Measurements from ENCODE around the gene ASCC1.

Gene ASCC1

DNA sequence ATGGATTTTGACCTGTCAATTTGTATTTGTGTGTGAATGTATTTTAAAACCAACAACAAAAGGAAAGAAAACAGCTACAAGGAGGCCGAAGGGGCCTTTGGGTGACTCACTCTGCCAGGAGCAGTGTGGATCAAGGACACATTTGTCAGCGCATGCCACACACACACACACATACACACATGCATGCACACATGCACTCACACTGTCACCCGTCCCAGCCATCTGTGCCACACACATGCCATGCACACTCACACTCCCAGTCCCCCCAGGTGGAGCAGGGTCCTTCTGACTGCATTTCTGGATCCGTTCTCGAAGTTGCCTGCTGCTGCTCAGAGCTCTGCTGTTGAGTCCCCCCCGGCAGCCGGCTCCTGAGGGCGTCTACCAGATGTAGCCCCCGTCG is 153.7 kb downstream of the ASCC1 start:
- H3K36me3 ChIP-seq (ENCODE audit: control insufficient read depth in 2 of 2, insufficient read depth in 2 of 2, low read length in 2 of 2): no peaks in the 10 kb centered on the region
- no peak overlapping the region for H3K4me3 ChIP-seq (ENCODE audit: low read length in 2 of 2)
- H3K27me3 ChIP-seq (ENCODE audit: control insufficient read depth in 1 of 2, insufficient read depth in 2 of 2, low read length in 2 of 2): no peaks in the 10 kb centered on the region
- no peaks in the 10 kb centered on the region for H3K9me3 ChIP-seq (ENCODE audit: control insufficient read depth in 2 of 2, low read length in 2 of 2)
- no peak overlapping the region for H3K9ac ChIP-seq (ENCODE audit: low read length in 2 of 2)
- peaks cover under 1% of the 10 kb centered on the region for H3K4me1 ChIP-seq (ENCODE audit: control insufficient read depth, insufficient read depth, low read length)
- no peak overlapping the region for H3K27ac ChIP-seq (ENCODE audit: low read length)

DNA sequence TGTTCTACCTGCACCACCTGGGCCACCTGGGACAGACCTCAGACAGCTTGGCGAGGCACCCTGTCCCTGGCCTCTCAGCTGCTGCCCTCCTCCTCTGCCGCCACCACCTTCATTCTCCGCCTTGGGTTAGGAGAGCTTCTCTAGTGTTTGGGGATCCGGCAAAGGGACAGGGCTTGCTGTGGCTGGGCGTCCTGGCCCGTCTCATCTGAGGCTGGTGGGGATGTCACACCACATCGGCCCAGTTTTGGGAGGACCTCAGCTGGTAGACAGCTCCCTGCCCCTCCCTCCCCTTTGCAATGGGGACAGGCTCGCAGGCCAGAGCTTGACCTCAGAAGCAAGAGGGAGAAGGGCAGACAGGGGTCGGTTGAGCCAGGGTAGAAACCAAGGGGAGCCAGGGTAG is 154.1 kb downstream of the ASCC1 start:
- Histone ChIP-seq H3K27ac (ENCODE audit: low read length) (no peak overlapping the region), H3K36me3 (ENCODE audit: control insufficient read depth in 2 of 2, insufficient read depth in 2 of 2, low read length in 2 of 2) (no peaks in the 10 kb centered on the region), H3K4me3 (ENCODE audit: low read length in 2 of 2) (no peak overlapping the region), H3K27me3 (ENCODE audit: control insufficient read depth in 1 of 2, insufficient read depth in 2 of 2, low read length in 2 of 2) (no peaks in the 10 kb centered on the region), H3K9me3 (ENCODE audit: control insufficient read depth in 2 of 2, low read length in 2 of 2) (no peaks in the 10 kb centered on the region), H3K4me1 (ENCODE audit: control insufficient read depth, insufficient read depth, low read length) (no peaks in the 10 kb centered on the region), H3K9ac (ENCODE audit: low read length in 2 of 2) (no peak overlapping the region)

DNA sequence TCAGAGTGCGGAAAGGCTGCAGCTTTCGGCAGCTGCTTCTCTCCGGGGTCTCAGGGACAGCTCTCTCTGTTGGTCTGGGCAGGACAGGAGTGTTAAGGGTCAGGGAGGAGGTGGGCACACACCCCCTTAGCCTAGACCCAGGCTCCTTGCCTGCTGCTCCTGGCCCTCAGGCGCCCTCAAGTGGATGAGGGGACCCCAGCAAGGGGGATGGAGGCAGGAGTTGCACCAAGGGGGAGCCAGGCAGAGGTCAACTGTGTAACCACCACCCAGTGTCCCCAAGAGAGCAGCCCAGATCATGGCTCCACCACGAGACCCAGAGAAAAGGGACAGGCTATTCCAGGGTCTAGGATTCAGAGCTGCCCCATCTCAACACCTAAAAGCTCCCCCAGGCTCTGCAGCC is 154.6 kb downstream of the ASCC1 start:
- Histone ChIP-seq H3K27me3 (ENCODE audit: control insufficient read depth in 1 of 2, insufficient read depth in 2 of 2, low read length in 2 of 2) (no peaks in the 10 kb centered on the region), H3K27ac (ENCODE audit: low read length) (no peak overlapping the region), H3K9ac (ENCODE audit: low read length in 2 of 2) (no peak overlapping the region), H3K4me3 (ENCODE audit: low read length in 2 of 2) (no peak overlapping the region), H3K36me3 (ENCODE audit: control insufficient read depth in 2 of 2, insufficient read depth in 2 of 2, low read length in 2 of 2) (no peaks in the 10 kb centered on the region), H3K4me1 (ENCODE audit: control insufficient read depth, insufficient read depth, low read length) (no peaks in the 10 kb centered on the region), H3K9me3 (ENCODE audit: control insufficient read depth in 2 of 2, low read length in 2 of 2) (no peaks in the 10 kb centered on the region)

DNA sequence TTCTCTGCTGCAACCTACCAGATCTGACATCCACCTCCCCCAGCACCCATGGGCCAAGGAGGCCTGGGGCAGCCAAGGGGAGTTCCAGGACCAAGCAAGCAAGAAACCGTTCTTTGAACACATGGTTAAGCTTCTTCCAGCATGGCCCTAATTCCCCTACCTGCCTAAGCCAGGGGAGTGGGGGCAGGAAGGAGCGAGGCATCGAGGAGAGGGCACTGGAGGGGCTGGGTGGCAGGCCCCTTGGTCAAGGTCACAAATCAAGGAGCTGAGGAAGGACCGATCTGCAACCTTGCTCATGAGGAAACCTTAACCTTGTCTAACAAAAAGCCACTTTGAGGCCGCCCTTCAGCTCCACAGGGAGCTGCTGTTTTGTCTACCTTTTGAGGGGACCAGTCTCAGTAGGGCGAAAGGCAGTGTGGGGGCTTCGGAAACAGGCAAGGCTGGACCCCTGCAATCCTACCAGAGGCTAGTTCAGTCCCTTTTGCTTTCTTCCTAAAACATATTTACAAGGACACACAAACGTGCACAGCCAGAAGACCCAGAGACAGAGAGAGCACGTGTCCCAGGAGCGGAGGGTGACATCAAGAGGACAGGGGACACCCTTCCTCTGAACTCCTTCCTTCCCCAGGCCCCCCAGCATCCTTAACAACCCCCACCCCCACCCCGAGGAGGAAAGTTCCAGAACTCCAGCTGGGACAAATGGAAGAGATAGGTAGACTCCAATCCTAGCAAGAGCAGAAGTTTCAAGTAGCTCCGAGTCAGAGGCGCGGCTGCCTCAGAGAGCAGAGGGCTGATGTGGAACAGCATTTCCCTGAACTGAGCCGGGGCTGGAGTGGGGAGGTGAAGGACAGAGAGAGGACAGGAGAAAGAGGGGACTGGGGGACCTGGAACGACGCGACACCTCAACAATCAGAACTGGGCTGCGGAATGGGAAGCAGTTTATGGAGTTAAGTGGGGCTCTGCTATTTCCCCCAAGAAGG is 155.9 kb downstream of the ASCC1 start:
- H3K4me3 ChIP-seq (ENCODE audit: low read length in 2 of 2): no peak overlapping the region
- no peak overlapping the region for H3K27ac ChIP-seq (ENCODE audit: low read length)
- no peaks in the 10 kb centered on the region for H3K36me3 ChIP-seq (ENCODE audit: control insufficient read depth in 2 of 2, insufficient read depth in 2 of 2, low read length in 2 of 2)
- no peak overlapping the region for H3K9ac ChIP-seq (ENCODE audit: low read length in 2 of 2)
- H3K27me3 ChIP-seq (ENCODE audit: control insufficient read depth in 1 of 2, insufficient read depth in 2 of 2, low read length in 2 of 2): no peaks in the 10 kb centered on the region
- no peaks in the 10 kb centered on the region for H3K4me1 ChIP-seq (ENCODE audit: control insufficient read depth, insufficient read depth, low read length)
- H3K9me3 ChIP-seq (ENCODE audit: control insufficient read depth in 2 of 2, low read length in 2 of 2): no peaks in the 10 kb centered on the region

DNA sequence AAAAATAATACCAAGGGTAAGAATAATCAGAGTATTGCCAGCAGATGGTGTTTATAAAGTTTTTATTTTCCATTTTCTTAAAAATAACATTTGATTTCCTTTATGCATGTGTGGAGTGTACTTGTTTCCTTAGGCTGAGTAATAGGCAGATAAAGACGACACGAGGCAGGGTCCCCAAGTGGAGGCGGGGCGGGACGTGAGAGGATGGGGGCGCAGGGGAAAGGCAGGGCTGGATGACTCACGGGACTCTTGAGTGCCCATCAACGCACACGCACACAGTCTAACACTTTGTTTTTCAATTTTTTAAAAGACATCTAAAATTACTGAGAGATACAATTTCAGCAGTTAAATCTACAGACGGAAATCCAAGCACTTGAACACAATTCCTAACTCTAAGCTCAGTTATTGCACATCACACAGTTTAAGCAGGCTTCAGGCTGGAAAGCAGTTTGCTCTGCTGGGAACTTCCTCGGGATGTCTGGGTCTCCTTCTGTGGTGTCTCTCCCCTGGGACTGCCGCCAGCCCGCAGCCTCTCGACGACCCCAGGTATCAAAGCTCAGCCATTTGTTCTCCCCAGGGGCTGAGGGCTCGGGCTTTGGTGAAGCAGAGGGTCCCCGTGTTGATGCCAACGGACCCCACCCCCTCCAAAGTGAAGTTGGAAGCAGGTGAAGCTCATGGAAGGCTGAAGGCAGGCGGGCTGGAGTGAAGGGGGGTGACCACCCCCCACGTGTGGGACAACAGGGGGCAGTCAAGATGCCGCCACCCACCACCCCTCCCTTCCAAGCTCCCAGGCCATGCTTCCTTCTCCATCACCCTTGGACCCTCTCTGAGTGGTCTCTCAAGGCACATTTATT is 156.9 kb downstream of the ASCC1 start:
- Histone ChIP-seq H3K9ac (ENCODE audit: low read length in 2 of 2) (no peak overlapping the region), H3K9me3 (ENCODE audit: control insufficient read depth in 2 of 2, low read length in 2 of 2) (no peaks in the 10 kb centered on the region), H3K4me1 (ENCODE audit: control insufficient read depth, insufficient read depth, low read length) (no peaks in the 10 kb centered on the region), H3K36me3 (ENCODE audit: control insufficient read depth in 2 of 2, insufficient read depth in 2 of 2, low read length in 2 of 2) (no peaks in the 10 kb centered on the region), H3K27me3 (ENCODE audit: control insufficient read depth in 1 of 2, insufficient read depth in 2 of 2, low read length in 2 of 2) (no peaks in the 10 kb centered on the region), H3K27ac (ENCODE audit: low read length) (no peak overlapping the region), H3K4me3 (ENCODE audit: low read length in 2 of 2) (no peak overlapping the region)

DNA sequence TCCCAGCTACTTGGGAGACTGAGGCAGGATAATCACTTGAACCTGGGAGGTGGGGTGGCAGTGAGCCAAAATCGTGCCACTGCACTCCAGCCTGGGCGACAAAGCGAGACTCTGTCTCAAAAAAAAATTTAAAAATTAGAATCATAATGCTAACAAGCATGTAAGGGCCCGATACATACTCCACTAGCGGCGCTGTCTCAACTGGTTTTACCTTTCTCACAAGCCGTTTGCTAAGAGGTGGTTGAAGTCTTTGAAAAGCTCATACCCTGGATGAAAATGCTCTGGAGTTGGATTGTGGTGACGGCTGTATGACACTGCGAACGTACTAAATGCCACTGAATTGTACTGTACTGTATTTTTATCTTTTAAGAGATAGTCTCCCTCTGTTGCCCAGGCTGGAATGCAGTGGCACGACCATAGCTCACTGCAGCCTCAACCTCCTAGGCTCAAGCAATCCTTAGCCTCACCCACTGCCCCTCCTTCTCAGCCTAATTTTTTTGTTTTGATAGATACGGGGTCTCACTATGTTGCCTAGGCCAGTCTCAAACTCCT is 157.7 kb downstream of the ASCC1 start:
- no peaks in the 10 kb centered on the region for H3K27me3 ChIP-seq (ENCODE audit: control insufficient read depth in 1 of 2, insufficient read depth in 2 of 2, low read length in 2 of 2)
- H3K27ac ChIP-seq (ENCODE audit: low read length): no peak overlapping the region
- H3K9me3 ChIP-seq (ENCODE audit: control insufficient read depth in 2 of 2, low read length in 2 of 2): no peaks in the 10 kb centered on the region
- H3K4me1 ChIP-seq (ENCODE audit: control insufficient read depth, insufficient read depth, low read length): no peaks in the 10 kb centered on the region
- no peaks in the 10 kb centered on the region for H3K36me3 ChIP-seq (ENCODE audit: control insufficient read depth in 2 of 2, insufficient read depth in 2 of 2, low read length in 2 of 2)
- no peak overlapping the region for H3K4me3 ChIP-seq (ENCODE audit: low read length in 2 of 2)
- H3K9ac ChIP-seq (ENCODE audit: low read length in 2 of 2): no peak overlapping the region

DNA sequence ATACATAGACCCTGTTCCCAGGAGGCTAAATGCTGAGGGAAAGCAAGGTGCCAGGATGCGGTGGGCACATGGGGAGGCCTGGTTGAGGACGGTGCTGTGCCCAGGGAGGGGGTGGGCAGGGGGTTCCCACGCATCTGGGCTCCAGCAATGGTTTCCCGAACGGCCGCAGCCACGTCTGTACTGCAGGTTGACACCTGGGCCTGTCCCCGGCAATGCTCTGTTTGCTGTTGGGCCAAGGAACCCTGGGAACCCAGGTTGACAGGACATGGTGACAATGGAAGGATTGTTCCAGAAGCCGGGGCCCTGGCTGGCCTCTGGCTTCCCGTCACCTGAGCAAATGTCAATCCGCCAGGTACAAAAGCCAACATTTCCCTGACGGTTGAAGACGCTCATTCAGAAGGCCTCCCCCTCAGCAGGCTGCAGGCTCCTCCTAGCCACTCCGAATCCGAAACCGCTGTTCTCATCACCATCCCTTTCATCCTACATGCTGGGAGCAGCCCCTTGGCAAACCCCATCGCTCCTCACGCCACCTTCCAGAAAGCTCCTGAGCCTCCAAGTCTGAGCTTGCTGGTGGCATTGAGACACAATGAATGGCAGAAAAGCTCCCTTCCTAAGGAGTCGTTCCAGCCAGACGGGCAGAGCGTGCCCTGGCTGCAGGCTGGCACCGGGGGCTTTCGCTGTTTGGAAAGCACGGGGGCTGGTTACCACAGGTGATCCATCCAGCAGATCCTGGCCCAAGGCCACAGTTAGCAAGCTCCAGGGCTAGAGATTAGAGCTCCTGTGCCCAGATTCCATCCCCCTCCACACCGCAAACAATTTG is 158.9 kb downstream of the ASCC1 start:
- no peaks in the 10 kb centered on the region for H3K9me3 ChIP-seq (ENCODE audit: control insufficient read depth in 2 of 2, low read length in 2 of 2)
- no peaks in the 10 kb centered on the region for H3K27me3 ChIP-seq (ENCODE audit: control insufficient read depth in 1 of 2, insufficient read depth in 2 of 2, low read length in 2 of 2)
- no peaks in the 10 kb centered on the region for H3K4me1 ChIP-seq (ENCODE audit: control insufficient read depth, insufficient read depth, low read length)
- H3K36me3 ChIP-seq (ENCODE audit: control insufficient read depth in 2 of 2, insufficient read depth in 2 of 2, low read length in 2 of 2): no peaks in the 10 kb centered on the region
- H3K9ac ChIP-seq (ENCODE audit: low read length in 2 of 2): no peak overlapping the region
- no peak overlapping the region for H3K27ac ChIP-seq (ENCODE audit: low read length)
- H3K4me3 ChIP-seq (ENCODE audit: low read length in 2 of 2): no peak overlapping the region

DNA sequence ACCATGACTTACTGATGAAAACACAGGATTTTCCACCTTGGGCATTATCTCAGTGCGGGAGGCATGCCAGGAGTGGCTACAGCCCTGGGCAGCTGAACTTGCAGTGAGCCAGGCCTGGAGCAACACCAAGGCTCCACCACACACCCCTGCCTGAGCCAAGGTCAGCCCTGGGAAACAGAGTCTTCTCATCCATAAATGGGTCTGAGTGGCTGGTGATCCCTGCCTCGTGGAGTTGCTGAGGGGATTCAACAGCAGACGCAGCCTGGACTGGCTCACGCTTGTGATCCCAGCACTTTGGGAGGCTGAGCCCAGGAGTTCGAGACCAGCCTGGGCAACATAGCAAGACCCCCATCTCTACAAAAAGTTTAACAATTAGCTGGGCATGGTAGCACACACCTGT is 160.0 kb downstream of the ASCC1 start:
- H3K4me3 ChIP-seq (ENCODE audit: low read length in 2 of 2): no peak overlapping the region
- H3K36me3 ChIP-seq (ENCODE audit: control insufficient read depth in 2 of 2, insufficient read depth in 2 of 2, low read length in 2 of 2): no peaks in the 10 kb centered on the region
- no peaks in the 10 kb centered on the region for H3K9me3 ChIP-seq (ENCODE audit: control insufficient read depth in 2 of 2, low read length in 2 of 2)
- no peak overlapping the region for H3K9ac ChIP-seq (ENCODE audit: low read length in 2 of 2)
- H3K4me1 ChIP-seq (ENCODE audit: control insufficient read depth, insufficient read depth, low read length): no peaks in the 10 kb centered on the region
- H3K27ac ChIP-seq (ENCODE audit: low read length): no peak overlapping the region
- no peaks in the 10 kb centered on the region for H3K27me3 ChIP-seq (ENCODE audit: control insufficient read depth in 1 of 2, insufficient read depth in 2 of 2, low read length in 2 of 2)

DNA sequence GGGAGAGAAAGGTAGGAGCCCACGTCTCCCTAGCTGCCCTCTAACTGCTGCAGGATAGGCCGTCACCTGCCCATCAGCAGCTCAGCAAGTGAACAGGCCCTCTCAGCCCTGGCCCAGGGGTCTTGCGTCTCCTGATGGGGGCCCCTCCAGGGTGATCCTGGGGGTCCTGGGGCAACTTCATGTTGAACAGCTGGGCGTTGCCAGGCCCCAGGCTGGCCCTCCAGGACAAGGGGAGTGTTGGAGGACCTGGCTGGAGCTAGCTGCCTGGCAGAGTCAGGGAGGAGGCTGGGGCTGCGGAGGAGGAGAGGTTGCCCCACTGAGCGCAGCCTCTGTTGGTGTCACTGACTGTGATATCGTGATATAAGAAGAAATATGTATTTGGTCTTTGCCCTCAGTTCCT is 162.4 kb downstream of the ASCC1 start:
- Histone ChIP-seq H3K27ac (ENCODE audit: low read length) (no peak overlapping the region), H3K4me3 (ENCODE audit: low read length in 2 of 2) (no peak overlapping the region), H3K9me3 (ENCODE audit: control insufficient read depth in 2 of 2, low read length in 2 of 2) (peaks cover 0 to 4% of the 10 kb centered on the region in 2 donors), H3K27me3 (ENCODE audit: control insufficient read depth in 1 of 2, insufficient read depth in 2 of 2, low read length in 2 of 2) (no peaks in the 10 kb centered on the region), H3K4me1 (ENCODE audit: control insufficient read depth, insufficient read depth, low read length) (no peaks in the 10 kb centered on the region), H3K9ac (ENCODE audit: low read length in 2 of 2) (no peak overlapping the region), H3K36me3 (ENCODE audit: control insufficient read depth in 2 of 2, insufficient read depth in 2 of 2, low read length in 2 of 2) (no peaks in the 10 kb centered on the region)

DNA sequence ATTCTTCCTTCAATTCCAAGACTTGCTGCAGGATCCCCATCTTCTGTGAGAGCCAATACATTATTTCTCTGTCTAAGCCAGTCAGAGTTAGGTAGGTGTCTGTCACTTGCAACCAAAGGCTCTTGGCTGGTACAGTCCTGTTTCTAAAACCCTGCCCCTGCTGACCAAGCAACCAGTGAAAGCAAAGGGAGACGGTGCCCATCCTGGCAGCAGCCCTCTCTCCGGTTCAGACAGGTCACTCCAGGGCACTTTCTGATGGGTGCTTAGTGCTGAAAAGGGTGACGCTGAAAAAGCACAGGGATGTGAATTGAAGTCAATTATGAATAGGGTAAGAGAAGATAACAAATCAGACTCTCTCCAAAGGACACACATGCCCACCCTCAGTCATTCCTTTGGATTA is 165.2 kb downstream of the ASCC1 start:
- no peaks in the 10 kb centered on the region for H3K36me3 ChIP-seq (ENCODE audit: control insufficient read depth in 2 of 2, insufficient read depth in 2 of 2, low read length in 2 of 2)
- H3K9me3 ChIP-seq (ENCODE audit: control insufficient read depth in 2 of 2, low read length in 2 of 2): peaks cover 0 to 4% of the 10 kb centered on the region in 2 donors
- H3K27me3 ChIP-seq (ENCODE audit: control insufficient read depth in 1 of 2, insufficient read depth in 2 of 2, low read length in 2 of 2): no peaks in the 10 kb centered on the region
- no peak overlapping the region for H3K27ac ChIP-seq (ENCODE audit: low read length)
- no peak overlapping the region for H3K9ac ChIP-seq (ENCODE audit: low read length in 2 of 2)
- no peak overlapping the region for H3K4me3 ChIP-seq (ENCODE audit: low read length in 2 of 2)
- no peaks in the 10 kb centered on the region for H3K4me1 ChIP-seq (ENCODE audit: control insufficient read depth, insufficient read depth, low read length)

Data from stomach smooth muscle (tissue), 2 donors.